Measurements from ENCODE around the gene DCLRE1C. TPM values are rescaled to one million over a fixed set of nuclear protein-coding genes. Genes with fewer than 3 reads are reported as not detected.
"Not testable (repeated sequence)": the region's sequence is repeated elsewhere in the genome, so short reads cannot be mapped to it uniquely, and the experiment has no call there.

The DCLRE1C gene
- total RNA-seq (ENCODE audit: low replicate concordance), result 8.9 and 17.7 TPM in 2 replicates

- peak within 1 kb of the TSS; percentile 91 for H3K4me3 ChIP-seq (ENCODE audit: low read depth, low read length)
- DNase-seq (ENCODE audit: low read depth), result peak; percentile 84
- TF ChIP-seq, protein P1, sequence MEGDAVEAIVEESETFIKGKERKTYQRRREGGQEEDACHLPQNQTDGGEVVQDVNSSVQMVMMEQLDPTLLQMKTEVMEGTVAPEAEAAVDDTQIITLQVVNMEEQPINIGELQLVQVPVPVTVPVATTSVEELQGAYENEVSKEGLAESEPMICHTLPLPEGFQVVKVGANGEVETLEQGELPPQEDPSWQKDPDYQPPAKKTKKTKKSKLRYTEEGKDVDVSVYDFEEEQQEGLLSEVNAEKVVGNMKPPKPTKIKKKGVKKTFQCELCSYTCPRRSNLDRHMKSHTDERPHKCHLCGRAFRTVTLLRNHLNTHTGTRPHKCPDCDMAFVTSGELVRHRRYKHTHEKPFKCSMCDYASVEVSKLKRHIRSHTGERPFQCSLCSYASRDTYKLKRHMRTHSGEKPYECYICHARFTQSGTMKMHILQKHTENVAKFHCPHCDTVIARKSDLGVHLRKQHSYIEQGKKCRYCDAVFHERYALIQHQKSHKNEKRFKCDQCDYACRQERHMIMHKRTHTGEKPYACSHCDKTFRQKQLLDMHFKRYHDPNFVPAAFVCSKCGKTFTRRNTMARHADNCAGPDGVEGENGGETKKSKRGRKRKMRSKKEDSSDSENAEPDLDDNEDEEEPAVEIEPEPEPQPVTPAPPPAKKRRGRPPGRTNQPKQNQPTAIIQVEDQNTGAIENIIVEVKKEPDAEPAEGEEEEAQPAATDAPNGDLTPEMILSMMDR (IDR thresholded peaks at IDR 0.05; ENCODE audit: insufficient read depth, low read length), result no peak
Observed at GRCh38 chr10:14954001-14954770, at the start of gene DCLRE1C. DCLRE1C (minus strand) TSS chr10:14954096; CDS start chr10:14954010, 86 bp downstream.

DNA sequence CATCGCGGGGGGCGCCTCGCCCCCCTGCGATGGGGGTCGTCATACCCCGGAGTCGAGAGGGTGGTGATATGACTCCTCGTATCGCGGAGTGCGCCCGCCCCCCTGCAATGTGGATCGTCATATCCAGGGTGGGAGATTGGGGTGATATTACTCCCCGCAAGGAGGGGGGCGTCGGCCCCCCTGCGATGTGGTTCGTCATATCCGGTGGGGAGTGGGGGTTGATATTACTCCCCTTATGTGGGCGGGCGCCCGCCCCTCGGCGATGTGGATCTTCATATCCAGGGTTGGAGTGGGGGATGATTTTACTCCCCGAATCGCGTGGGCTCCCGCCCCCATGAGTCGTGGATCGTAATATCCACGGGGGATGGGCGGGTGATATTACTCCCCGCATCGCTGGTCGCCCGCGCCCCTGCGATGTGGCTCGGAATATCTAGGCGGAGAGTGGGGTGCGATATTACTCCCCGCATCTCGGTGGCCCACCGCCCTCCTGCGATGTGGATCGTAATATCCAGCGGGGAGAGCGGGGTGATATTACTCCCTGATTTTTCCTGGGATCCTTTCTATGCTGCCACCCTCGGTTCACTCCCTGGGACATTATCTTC, 42.2 kb upstream of the DCLRE1C start:
- no peak for DNase-seq (ENCODE audit: low read depth)
- TF ChIP-seq, protein P1 (IDR thresholded peaks at IDR 0.05; ENCODE audit: insufficient read depth, low read length), result no peak
- H3K4me3 ChIP-seq (ENCODE audit: low read depth, low read length), result no peak overlapping the region

DNA sequence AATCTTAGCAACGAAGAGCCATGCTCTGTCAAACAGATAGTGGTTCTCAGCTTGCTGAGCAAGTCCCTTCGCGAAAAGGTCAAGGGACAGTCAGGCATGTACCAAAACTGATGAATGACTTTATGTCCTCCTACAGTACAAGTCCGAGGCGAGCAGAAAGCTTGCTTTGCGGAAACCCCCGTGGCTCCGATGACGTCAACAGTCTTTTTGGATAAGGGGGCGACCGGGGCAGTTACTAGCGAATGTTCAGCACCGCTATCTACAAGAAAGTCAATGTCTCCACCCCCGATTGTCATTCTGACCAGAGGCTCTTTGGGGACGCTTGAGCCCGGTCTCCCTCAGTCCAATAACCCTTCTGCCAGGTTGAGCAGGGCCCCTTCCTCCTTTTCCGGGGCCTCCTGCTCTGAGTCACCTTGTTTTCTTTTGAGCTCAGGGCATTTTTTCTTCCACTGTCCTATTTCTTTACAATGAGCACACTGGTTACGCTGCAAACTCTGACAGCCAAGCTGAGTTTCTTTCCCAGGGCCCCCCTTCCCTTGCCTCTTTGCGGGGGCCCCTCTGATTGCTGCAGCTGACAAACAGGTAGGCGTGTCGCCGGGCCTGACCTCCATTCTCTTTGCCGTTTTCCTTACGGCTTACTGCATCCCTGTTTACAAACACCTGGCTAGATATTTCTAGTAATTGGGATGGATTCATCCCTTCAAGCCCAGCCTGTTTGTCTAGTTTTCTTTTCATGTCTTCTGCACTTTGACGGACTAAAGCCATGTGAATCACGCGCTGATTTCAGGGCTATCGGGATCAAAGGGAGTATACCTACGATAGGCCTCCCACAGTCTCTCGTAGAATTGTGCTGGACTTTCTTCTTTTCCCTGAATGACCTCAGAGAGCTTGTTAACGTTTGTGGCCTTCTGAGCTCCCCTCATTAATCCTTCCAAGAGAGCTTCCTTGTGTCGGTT, 39.9 kb upstream of the DCLRE1C start:
- not testable (repeated sequence) for H3K4me3 ChIP-seq (ENCODE audit: low read depth, low read length); DNase-seq (ENCODE audit: low read depth)

GRCh38 chr10:14992336-14992735, 38.4 kb upstream of the DCLRE1C start:
- not testable (repeated sequence) for H3K4me3 ChIP-seq (ENCODE audit: low read depth, low read length); DNase-seq (ENCODE audit: low read depth)

DNA sequence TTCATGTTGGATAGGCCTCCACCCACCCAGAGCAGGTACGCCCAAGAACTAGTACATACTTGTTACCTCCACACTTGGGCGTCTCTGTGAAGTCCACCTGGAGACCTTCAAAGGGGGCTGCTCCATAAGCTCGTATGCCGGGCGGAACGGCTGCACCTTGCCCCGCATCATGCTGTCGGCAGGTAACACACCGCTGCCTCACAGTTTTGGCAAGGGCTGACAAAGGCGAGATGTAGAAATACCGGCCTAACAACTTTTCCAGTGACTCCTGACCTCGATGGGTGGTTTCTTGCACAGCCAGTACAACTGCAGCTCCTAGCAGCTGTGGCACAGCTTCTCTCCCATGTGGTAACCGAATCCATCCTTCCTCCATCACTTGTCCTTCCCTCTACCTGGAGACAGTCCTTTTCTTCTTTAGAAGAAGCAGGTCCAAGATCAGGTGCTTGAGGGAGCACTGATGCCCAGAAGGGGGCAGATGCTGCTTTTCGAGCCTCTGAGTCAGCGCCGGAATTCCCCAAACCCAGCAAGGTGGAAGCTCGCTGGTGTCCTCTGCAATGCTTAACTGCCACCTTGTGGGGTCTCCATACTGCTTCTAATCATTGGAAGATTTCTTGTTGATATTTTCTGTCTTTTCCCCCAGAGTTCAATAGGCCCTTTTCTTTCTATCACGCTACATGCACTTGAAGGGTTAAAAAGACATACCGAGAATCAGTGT, 37.3 kb upstream of the DCLRE1C start:
- DNase-seq (ENCODE audit: low read depth), result peak; percentile 11
- H3K4me3 ChIP-seq (ENCODE audit: low read depth, low read length), result not testable (repeated sequence)

- DNase-seq (ENCODE audit: low read depth); H3K4me3 ChIP-seq (ENCODE audit: low read depth, low read length): not testable (repeated sequence)
Observed at GRCh38 chr10:14989552-14989951, 35.7 kb upstream of the DCLRE1C start.

DNA sequence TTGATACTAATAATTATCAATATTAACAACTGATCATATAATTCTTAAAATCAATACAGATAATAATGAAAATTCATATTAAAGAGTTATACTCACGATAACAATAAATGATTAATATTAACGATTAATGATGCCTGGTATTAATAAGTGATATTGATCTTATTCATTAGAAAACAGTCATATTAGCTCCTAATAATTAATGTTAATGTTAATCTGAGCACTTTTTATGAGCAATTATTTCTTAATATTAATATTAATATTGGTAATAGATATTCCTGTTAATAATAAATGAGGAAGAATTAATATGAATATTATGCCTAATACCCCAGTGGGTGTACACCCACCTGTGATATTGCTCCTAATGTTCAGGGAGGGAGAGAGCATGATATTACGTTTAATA, 28.8 kb upstream of the DCLRE1C start:
- TF ChIP-seq, protein P1 (IDR thresholded peaks at IDR 0.05; ENCODE audit: insufficient read depth, low read length), result no peak
- H3K4me3 ChIP-seq (ENCODE audit: low read depth, low read length), result no peak overlapping the region
- no peak for DNase-seq (ENCODE audit: low read depth)

GRCh38 chr10:14975672-14976273, 21.9 kb upstream of the DCLRE1C start:
- no peak for DNase-seq (ENCODE audit: low read depth)
- H3K4me3 ChIP-seq (ENCODE audit: low read depth, low read length), result peak overlapping the region; percentile 25
- TF ChIP-seq, protein P1 (IDR thresholded peaks at IDR 0.05; ENCODE audit: insufficient read depth, low read length), result peak; percentile 40

DNA sequence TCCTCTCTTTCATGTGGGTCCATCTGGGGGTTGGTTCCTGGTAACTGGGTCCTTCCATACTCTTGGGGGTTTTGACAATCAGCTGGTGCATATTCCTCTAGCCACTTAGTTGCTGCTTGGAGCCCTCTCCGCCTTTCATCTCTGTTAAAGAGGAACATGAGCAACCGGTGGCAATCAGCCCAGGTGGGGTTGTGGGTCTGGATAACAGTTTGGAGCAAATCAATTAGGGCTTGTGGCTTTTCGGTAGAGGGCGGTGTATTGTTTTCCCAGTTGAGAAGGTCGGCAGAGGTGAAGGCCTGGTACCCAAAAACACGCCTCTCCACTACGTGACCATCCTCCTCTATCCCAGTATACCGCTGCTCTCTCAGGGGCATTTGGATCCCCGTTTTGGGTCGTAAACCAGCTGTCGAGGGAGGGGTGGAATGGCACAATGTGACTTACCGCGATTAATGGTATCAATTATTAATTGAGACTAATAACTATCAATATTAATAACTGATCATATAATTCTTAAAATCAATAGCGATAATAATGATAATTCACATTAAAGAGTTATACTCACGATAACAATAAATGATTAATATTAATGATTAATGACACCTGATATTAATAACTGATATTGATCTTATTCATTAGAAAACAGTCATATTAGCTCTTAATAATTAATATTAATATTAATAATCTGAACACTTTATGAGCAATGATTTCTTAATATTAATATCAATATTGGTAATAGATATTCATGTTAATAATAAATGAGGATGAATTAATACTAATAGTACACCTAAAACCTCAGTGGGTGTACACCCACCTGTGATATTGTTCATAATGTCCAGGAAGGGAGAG, 20.5 kb upstream of the DCLRE1C start:
- not testable (repeated sequence) for H3K4me3 ChIP-seq (ENCODE audit: low read depth, low read length); DNase-seq (ENCODE audit: low read depth)

Measured in fibroblast of the aortic adventitia (primary cell).